B cell (primary cell): ENCODE results near the gene LYPD1.

ENCODE experiments used
- CTCF ChIP-seq: fragments of 200-600 bp; IDR thresholded peaks from one replicate; pipeline ENCODE4 v1.8.0; 2022; ENCODE audit warnings: antibody characterized with exemption, mild to moderate bottlenecking
- EZH2 ChIP-seq: IDR thresholded peaks from 2 replicates; pipeline ENCODE4 v1.6.1; 2012; ENCODE audit warnings: borderline replicate concordance, low read depth, mild to moderate bottlenecking, moderate library complexity, low read length; ENCODE audit not compliant: insufficient read depth, poor library complexity, severe bottlenecking

GRCh38 chr2:132640116-132640515 is 29.9 kb downstream of the LYPD1 start:
- no peak for TF ChIP-seq CTCF
- TF ChIP-seq EZH2: no peak
